A673 (cell line): ENCODE data around the gene WNK2.

Experiments
- EZH2 ChIP-seq: fragments of 200-600 bp; sonication (generic); IDR thresholded peaks from 2 replicates; pipeline ENCODE4 v1.6.1; 2017; ENCODE audit warnings: borderline replicate concordance, low read depth, mild to moderate bottlenecking, mixed read lengths, antibody characterized with exemption, low read length; ENCODE audit not compliant: poor library complexity, severe bottlenecking
- TF ChIP-seq, protein P1 (sequence below): fragments of 300-800, 200-600 bp; sonication (generic); conservative IDR thresholded peaks from 2 replicates; pipeline ENCODE4 v1.5.1; 2017; ENCODE audit warnings: low read depth, mild to moderate bottlenecking, antibody characterized with exemption, low read length, moderate library complexity, mixed read lengths

- TF ChIP-seq, protein P1, sequence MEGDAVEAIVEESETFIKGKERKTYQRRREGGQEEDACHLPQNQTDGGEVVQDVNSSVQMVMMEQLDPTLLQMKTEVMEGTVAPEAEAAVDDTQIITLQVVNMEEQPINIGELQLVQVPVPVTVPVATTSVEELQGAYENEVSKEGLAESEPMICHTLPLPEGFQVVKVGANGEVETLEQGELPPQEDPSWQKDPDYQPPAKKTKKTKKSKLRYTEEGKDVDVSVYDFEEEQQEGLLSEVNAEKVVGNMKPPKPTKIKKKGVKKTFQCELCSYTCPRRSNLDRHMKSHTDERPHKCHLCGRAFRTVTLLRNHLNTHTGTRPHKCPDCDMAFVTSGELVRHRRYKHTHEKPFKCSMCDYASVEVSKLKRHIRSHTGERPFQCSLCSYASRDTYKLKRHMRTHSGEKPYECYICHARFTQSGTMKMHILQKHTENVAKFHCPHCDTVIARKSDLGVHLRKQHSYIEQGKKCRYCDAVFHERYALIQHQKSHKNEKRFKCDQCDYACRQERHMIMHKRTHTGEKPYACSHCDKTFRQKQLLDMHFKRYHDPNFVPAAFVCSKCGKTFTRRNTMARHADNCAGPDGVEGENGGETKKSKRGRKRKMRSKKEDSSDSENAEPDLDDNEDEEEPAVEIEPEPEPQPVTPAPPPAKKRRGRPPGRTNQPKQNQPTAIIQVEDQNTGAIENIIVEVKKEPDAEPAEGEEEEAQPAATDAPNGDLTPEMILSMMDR = no peak
- no peak for TF ChIP-seq EZH2
These were observed 71.5 kb downstream of the WNK2 start for GRCh38 chr9:93255494-93255867.
